Measurements from ENCODE around the gene SLC1A4.
A peak's percentile ranks its signal among the peaks of the same experiment; 100 is the strongest.

The SLC1A4 gene

DNA sequence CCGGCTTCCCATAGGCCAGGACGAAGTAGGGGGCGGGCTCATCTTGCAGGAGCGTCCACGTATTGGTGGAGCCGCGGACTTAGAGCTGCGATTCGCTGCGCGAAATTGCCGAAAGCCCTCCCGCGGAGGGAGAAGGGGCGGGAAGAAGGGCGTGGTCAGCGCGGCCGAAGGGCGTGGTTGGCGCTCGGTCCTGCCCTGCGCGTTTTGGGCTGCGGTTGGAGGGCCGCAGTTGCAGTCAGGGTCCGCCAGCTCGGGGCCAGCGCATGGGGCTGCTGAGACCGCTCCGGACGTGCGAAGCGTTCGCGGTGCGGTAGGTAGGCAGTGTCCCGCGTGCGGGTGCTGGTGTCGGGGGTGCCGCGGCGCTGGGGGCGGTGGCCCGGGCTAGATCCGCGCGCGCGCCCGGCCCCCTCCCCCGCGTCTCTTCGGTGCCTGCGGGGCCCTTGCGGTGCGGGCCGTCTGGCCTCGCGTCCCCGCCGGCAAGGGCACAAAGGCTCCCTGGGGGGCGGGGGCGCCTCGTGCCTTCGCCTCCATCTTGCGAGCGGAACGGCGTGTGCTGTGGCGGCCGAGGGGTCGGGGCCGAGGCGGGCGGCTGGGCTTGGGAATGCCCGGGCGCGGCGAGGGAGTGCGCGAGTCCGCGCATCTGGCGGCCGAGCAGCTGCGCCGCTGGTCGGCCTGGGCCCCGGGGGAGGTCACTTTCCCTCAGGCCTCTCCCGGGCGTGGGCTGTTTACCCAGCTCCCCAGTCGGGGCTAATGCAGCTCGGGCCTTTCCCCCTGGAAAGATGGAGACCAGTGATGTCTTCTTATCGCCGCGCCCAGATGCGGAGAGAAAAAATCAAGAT, 67.2 kb downstream of the SLC1A4 start, which contains the start of gene CEP68:
TSS of gene CEP68 (plus strand) at position 202 of the 839 bp plus-strand sequence. CDS start 13,029 bp downstream, outside the sequence.
- peak; percentile 96 for DNase-seq

- no peak for DNase-seq
Measured at GRCh38 chr2:65057054-65057375, 67.8 kb downstream of the SLC1A4 start.

- peak; percentile 80 for DNase-seq
Measured at GRCh38 chr2:65057391-65058052, 68.3 kb downstream of the SLC1A4 start.

DNA sequence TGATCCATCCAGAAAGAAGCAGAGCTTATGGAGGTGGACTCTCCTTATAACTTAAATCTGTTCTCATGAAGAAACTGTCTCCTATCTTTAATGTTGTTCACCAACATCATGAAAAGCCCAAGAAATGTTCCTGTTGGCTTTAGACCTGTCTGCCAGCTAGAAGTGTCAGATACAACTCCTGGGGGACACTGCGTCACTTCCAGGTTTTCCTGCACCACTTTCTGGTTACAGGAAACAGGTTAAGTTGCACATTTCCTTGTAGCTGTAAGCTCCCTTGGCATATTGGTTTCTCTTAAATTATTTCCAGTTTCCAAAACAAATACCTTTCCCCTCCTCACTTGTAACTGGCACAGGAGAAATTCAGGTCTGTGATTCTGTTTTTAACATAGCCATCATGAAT, 69.9 kb downstream of the SLC1A4 start:
- no peak for DNase-seq

- DNase-seq = no peak
Measured at GRCh38 chr2:65061146-65061909, 72.1 kb downstream of the SLC1A4 start.

DNA sequence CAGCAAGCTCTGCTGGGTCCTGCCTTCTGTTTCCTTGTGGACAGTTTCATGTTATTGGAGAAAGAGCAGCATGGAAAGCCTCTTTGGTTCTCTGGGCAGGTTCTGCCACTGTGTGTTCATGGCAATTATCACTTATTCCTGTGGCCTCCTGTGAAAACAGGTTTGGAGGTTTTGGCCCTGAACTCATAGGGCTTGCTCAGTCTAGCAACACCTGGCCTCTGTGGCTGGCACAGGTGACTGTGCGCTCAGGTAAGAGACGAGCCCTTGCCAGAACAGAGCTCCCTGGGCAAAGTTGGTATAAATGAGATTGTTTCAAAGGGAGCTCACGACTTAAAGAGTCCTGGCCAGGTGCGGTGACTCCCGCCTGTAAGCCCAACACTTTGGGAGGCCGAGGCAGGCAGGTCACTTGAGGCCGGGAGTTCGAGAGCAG, 72.7 kb downstream of the SLC1A4 start:
- no peak for DNase-seq

DNA sequence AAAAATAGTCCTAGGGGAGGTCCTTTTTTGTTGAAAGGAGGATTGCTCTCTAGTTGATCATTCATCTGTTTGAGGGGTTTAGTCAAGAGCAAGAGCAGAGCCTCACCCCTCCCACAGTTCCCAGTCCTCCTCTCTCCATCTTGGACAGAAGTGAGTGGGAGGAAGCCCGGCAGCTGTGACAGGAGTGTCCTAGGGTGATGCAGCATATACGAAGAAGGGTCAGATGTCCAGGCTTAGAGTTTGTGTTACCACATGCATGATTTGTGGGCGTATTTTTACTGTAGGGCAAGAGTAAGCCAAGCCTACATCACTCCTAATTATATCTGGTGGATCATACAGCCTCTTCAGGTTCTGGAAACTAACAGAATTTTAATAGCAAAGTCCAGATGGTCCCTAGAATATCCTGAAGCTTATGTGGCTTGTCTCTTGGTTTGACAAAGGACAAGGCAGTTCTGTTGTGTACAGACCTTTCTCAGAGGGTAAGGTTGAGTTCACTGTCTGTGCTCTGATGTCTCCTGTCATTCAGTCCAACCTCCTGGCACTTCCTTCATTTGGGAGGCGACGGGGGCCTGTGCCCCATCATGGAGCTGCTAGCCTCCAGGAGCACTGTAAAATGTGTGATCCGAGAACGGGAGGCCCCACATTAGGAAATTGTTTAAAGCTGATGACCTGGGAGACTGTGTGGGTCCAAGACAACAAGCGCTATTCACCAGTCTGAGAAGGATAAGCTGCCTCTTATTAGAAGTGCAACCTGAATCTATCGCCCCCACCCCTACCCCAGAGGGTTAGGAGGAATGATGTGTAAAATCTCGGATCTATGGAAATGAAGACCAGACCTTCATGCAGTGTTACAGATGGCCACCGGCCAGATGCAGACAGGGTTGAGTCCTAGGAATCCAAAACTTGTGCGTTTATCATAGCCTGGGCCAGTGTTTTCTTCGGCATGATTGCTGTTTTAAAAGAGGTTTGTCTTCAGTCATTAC, 73.9 kb downstream of the SLC1A4 start:
- no peak for DNase-seq

DNA sequence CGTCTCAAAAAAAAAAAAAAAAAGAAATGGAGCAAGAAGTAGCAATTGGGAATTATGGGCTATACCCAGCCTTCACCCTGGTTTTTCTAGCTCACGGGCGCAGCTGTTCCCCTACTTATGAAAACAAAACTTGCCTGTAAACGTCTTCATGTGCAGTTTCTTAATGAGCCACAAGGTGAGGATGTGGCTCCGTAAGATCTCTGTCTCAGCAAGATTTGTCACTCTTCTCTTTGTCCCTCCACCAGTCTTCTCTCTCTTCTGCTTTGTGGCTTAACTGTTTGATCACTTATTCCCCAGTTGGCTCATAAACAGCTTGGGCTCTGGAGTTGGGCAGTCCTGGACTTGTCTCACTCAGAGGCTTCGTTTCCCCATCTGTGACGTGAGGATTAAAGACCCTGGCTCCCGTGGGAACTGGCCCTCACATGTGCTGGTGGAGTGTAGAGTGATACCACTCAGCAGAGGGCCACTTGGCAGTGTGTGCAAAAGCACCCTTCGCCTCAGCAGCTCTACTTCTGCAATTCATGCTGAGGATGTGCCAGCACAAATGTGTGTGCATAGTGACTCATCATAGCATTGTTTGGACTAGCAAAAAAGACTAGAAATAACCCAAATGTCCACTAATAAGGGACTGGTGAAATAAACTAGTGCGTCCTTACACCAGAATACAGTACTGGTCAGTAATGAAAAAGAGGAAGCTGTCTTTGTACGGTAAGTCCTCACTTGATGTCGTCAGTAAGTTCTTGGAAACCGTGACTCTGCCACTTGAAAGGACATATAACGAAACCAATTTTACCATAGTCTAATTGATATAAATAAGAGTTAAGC, 75.7 kb downstream of the SLC1A4 start:
- peak; percentile 67 for DNase-seq

- DNase-seq = no peak
Measured at GRCh38 chr2:65067806-65068553, 78.8 kb downstream of the SLC1A4 start.

DNA sequence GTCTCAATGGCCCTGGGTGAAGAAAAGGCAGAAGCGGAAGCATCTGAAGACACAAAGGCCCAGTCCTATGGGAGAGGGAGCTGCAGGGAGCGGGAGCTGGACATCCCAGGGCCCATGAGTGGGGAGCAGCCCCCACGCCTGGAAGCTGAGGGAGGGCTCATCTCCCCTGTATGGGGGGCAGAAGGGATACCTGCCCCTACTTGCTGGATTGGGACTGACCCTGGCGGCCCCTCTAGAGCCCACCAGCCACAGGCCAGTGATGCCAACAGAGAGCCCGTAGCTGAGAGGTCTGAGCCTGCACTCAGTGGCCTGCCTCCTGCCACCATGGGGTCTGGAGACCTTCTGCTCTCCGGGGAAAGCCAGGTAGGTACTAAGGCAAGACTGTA, 80.2 kb downstream of the SLC1A4 start:
- no peak for DNase-seq

DNA sequence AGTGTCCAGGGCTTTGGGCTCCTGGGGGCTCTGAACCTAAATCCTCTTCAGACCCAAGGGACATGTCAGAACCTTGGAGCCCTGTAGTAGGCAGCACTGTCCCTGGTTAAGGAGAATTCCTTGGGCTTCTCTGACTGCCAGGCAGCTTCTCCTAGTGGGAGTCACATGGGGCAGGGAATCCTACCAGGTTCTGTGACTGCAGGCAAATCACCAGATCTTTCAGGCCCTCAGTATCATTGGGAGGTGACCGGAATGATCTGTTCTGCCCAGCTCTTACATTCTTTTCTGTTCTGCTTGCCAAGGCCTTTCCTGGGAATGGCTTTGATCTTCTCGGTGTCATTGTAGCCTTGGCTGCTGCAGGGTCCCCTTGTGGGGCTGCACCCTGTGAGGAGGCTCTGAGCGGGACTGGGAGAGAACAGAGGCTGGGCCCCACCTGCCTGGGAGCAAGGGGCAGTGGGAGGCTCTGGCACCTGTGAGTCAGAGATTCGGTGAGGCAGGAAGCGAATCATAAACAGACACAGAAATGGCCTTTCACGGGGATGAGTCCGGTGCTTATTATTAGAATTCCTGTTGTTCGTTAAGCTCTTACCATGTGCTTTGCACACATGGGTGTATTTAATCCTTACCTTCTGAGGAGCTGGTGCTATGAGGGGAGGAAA, 81.1 kb downstream of the SLC1A4 start:
- no peak for DNase-seq

- no peak for DNase-seq
Measured at GRCh38 chr2:65070856-65071255, 81.7 kb downstream of the SLC1A4 start.

- DNase-seq = no peak
Measured at GRCh38 chr2:65071499-65072180, 82.4 kb downstream of the SLC1A4 start.

DNA sequence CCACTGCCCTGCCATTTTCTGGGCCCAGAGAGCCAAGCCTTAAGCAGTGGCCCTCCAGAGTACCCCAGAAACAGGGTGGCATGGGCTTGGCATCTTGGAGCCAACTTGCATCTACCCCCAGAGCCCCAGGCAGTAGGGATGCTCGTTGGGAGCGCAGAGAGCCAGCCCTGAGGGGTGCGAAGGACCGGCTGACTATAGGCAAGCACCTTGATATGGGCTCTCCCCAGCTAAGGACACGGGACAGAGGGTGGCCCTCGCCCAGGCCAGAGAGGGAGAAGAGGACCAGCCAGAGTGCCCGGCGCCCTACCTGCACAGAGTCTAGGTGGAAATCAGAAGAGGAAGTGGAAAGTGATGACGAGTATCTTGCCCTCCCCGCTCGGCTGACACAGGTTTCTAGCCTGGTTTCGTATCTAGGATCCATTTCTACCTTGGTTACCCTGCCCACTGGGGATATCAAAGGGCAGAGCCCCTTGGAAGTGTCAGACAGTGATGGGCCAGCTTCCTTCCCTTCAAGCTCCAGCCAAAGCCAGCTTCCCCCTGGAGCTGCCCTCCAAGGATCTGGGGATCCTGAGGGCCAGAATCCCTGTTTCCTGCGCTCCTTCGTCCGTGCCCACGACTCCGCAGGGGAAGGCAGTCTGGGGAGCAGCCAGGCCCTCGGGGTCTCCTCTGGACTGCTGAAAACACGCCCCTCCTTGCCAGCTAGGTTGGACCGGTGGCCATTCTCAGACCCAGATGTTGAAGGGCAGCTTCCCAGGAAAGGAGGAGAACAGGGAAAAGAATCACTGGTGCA, 83.2 kb downstream of the SLC1A4 start:
- DNase-seq = no peak
